T-cell (primary cell): Measurements from ENCODE around the gene SLAMF6. TPM values are rescaled to one million over a fixed set of nuclear protein-coding genes. Genes with fewer than 3 reads are reported as not detected.

ENCODE experiments used
- ATAC-seq, 4 experiments: fragments of 200-7000 bp in 3 of 4; fragments of 150-1000 bp in 1 of 4; cut with Tn5 transposase; replicated peaks in 1 of 4; 1 replicate in 3 of 4; 2 replicates in 1 of 4; pipeline ENCODE4 v1.10.0; 2021; ENCODE audit warnings: moderate library complexity in 3 of 4, mild to moderate bottlenecking in 2 of 4, moderate number of reproducible peaks in 1 of 4
- CTCF ChIA-PET, 2 donors: fragments of 300-600 bp; sonication (Branson Sonifier 250); formaldehyde crosslinking; loops; one replicate each; lab custom pipeline; 2022; ENCODE audit warnings: antibody characterized with exemption in 2 of 2; lab: Charles Lee
- POLR2A ChIA-PET, 2 donors: fragments of 300-600 bp; sonication (Branson Sonifier 250); formaldehyde crosslinking; loops; one replicate each; lab custom pipeline; 2022; ENCODE audit warnings: antibody characterized with exemption in 2 of 2; lab: Charles Lee
- DNase-seq, 35 experiments: peaks; one replicate each; pipeline versions ENCODE4 v3.0.0 to v3.0.0-alpha.2; 2013 to 2023
- H3K27ac ChIP-seq: one replicate; pipeline ENCODE4 v1.5.1; 2013; ENCODE audit warnings: low read length
- H3K27me3 ChIP-seq, 2 experiments: replicated peaks in 1 of 2; 1 replicate in 1 of 2; 2 replicates in 1 of 2; pipeline versions ENCODE4 v1.6.1 to v1.7.0; 2013; ENCODE audit warnings: low read length in 1 of 2, mixed read lengths in 1 of 2; ENCODE audit not compliant: control insufficient read depth in 2 of 2, insufficient read depth in 2 of 2; ENCODE audit errors: extremely low read depth in 1 of 2
- H3K36me3 ChIP-seq, 2 donors: 1 replicate in 1 of 2; 2 replicates in 1 of 2; pipeline versions ENCODE4 v1.6.1 to v1.7.0; 2013; ENCODE audit warnings: low read length in 1 of 2; ENCODE audit not compliant: control insufficient read depth in 2 of 2, insufficient read depth in 1 of 2; ENCODE audit errors: extremely low read depth in 1 of 2
- H3K4me1 ChIP-seq, 2 experiments: 1 replicate in 1 of 2; 2 replicates in 1 of 2; pipeline versions ENCODE4 v1.6.1 to v1.7.0; 2013; ENCODE audit warnings: low read length in 2 of 2, mixed read lengths in 1 of 2; ENCODE audit not compliant: insufficient read depth in 2 of 2, control insufficient read depth in 1 of 2; ENCODE audit errors: extremely low read depth in 1 of 2
- H3K4me3 ChIP-seq, 2 donors: 1 replicate in 1 of 2; 2 replicates in 1 of 2; pipeline versions ENCODE4 v1.5.1 to v1.7.0; 2013; ENCODE audit warnings: mild to moderate bottlenecking in 2 of 2, low read length in 1 of 2, moderate library complexity in 1 of 2; ENCODE audit not compliant: control insufficient read depth in 1 of 2; ENCODE audit errors: extremely low read depth in 1 of 2
- H3K9me3 ChIP-seq: 2 replicates; pipeline ENCODE4 v1.7.0; 2013
- H3K27ac Mint-ChIP-seq, 2 donors: one replicate each; pipeline ENCODE4 v1.8.0; 2020 to 2021; ENCODE audit warnings: mild to moderate bottlenecking in 2 of 2, mixed read lengths in 2 of 2
- H3K27me3 Mint-ChIP-seq, 2 donors: one replicate each; pipeline ENCODE4 v1.8.0; 2021 to 2022; ENCODE audit warnings: mixed read lengths in 2 of 2
- H3K36me3 Mint-ChIP-seq: one replicate; pipeline ENCODE4 v1.8.0; 2021; ENCODE audit warnings: mixed read lengths
- H3K4me1 Mint-ChIP-seq, 3 donors: one replicate each; pipeline ENCODE4 v1.8.0; 2020 to 2022; ENCODE audit warnings: mixed read lengths in 3 of 3, mild to moderate bottlenecking in 1 of 3
- H3K4me3 Mint-ChIP-seq, 3 donors: one replicate each; pipeline ENCODE4 v1.8.0; 2020 to 2022; ENCODE audit warnings: mild to moderate bottlenecking in 3 of 3, mixed read lengths in 3 of 3, moderate library complexity in 3 of 3
- H3K9me3 Mint-ChIP-seq, 3 donors: one replicate each; pipeline ENCODE4 v1.8.0; 2020 to 2022; ENCODE audit warnings: mixed read lengths in 3 of 3
- WGBS: methylation state at CpG from one replicate; pipeline ENCODE4 v1.1.5; 2013; ENCODE audit warnings: missing lambda C conversion rate; ENCODE audit not compliant: insufficient coverage; 5-methylcytosine and 5-hydroxymethylcytosine counted together
- total RNA-seq, 35 experiments: library from RNA in 6 of 35; stranded (reverse) in 6 of 35; fragments of 120-200 nt in 1 of 35; gene quantifications; one replicate each; pipeline versions ENCODE4 v1.2.1 to v1.2.4 and lab custom pipeline; 2013 to 2026

SLAMF6 gene
- total RNA-seq (10 to 100 TPM; 39.9 to 53.0 (median 47.3) TPM), total RNA-seq (lab: John Stamatoyannopoulos, UW) (44.5 to 145 (median 58.9) reads per million in 29 experiments)
- 92.2 TPM for total RNA-seq (2013)

DNA sequence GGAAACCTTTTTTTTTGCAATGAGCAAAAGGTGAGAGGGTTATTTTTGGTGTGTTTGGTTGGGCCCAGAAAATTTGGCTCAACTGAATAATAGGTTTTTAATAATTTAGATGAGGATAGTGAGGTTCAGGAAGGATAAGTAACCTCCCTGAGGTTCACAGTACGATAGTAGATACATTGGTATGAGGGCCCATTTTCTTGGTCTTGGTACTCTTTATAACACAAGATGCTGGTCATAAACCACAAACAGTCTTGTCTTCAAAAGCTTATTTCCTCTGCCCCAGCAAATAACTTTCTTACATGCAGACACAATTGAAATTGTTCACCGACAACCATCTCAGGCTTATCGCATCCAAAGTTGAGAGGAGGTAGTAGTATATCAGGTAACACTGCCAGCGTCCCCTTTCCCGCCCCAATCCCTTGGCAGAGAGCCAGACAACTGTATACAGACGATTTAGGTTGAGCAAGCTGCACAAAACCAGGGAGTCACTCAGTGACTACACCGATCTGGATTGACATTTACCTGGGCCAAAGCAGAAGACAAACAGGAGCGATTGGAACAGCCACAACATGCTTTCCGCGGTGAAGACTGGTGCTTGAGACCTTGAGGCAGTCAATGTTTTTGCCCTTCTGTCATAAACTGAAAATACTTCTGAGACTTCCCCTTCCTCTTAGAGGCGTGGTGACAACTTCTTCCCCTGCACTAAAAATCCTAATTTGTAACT lies at the start of gene SLAMF6:
Gene SLAMF6, minus strand, starts transcription at position 634 of the 724 bp plus-strand sequence. Its CDS starts 63 bp downstream, at position 571.
- Mint-ChIP-seq H3K4me3 (peak within 1 kb of the TSS; percentile 84 to 98 (median 93)), H3K27me3 (no peaks in the 10 kb centered on the region), H3K9me3 (peaks cover 9 to 23% (median 10%) of the 10 kb centered on the region in 3 donors), H3K27ac (peak within 1 kb of the TSS; percentile 94 to 97), H3K4me1 (peaks cover 66 to 77% (median 70%) of the 10 kb centered on the region in 3 donors), H3K36me3 (peaks cover 23% of the 10 kb centered on the region)
- no peaks in the 10 kb centered on the region for H3K9me3 ChIP-seq
- no peaks in the 10 kb centered on the region for H3K27me3 ChIP-seq
- CTCF ChIA-PET: interaction anchor here in 1 of 2 donors (0.6 to 1.4 kb wide), 8 partner anchors 13 to 129 kb away, joined by 3 to 6 read pairs (median 3); no protein-coding TSS in a partner anchor
- H3K36me3 ChIP-seq: no peaks in the 10 kb centered on the region
- H3K4me3 ChIP-seq: peak within 1 kb of the TSS; percentile 60 to 69
- H3K27ac ChIP-seq: peak within 1 kb of the TSS; percentile 65
- ATAC-seq: peak; percentile 76 to 87 (median 80)
- peaks cover 17 to 33% of the 10 kb centered on the region in 2 experiments for H3K4me1 ChIP-seq
- peak in 30 of 35 experiments; percentile 10 to 67 (median 27) for DNase-seq
- POLR2A ChIA-PET: interaction anchor here in 1 of 2 donors (1.0 kb wide), 2 partner anchors 10 to 96 kb away, joined by 3 to 4 read pairs; no protein-coding TSS in a partner anchor
- WGBS: 0% methylated on average over 6 of the region's 11 CpGs

DNA sequence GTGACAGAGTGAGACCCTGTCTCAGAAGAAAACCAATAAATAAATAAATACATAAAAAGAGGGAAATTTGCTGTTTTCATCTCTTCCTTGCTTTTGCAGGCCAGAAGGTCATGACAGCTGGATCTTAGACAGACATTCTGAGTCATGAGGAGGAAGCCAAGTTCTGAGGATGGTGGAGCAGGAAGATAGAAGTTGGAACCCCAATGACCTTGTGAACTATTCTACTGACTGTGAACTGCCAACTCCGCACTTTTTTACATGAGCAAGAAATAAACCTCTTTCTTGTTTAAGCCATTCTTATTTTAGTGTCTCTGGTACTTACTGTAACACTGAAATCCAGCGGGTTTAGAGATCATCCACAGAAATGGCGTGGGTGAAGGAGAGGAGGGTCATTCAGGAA lies 47.8 kb upstream of the SLAMF6 start:
- H3K4me3 Mint-ChIP-seq: peak overlapping the region in 1 of 3 donors; percentile 77
- peak overlapping the region; percentile 98 for H3K27ac Mint-ChIP-seq
- ATAC-seq: no peak
- H3K4me3 ChIP-seq: no peak overlapping the region
- peak overlapping the region; percentile 87 for H3K27ac ChIP-seq
- CTCF ChIA-PET: no interaction called here
- no peaks in the 10 kb centered on the region for H3K27me3 Mint-ChIP-seq
- no CpG with 5 or more reads among the region's 3 CpGs for WGBS
- peaks cover 0 to 8% of the 10 kb centered on the region in 2 donors for H3K36me3 ChIP-seq
- no peaks in the 10 kb centered on the region for H3K27me3 ChIP-seq
- H3K4me1 ChIP-seq: peaks cover 59 to 82% of the 10 kb centered on the region in 2 experiments
- H3K36me3 Mint-ChIP-seq: peaks cover 46% of the 10 kb centered on the region
- H3K9me3 Mint-ChIP-seq: peaks cover 0 to 12% (median 0%) of the 10 kb centered on the region in 3 donors
- no peak for DNase-seq
- peaks cover 97 to 100% (median 99%) of the 10 kb centered on the region in 3 donors for H3K4me1 Mint-ChIP-seq
- H3K9me3 ChIP-seq: no peaks in the 10 kb centered on the region
- POLR2A ChIA-PET: no interaction called here

DNA sequence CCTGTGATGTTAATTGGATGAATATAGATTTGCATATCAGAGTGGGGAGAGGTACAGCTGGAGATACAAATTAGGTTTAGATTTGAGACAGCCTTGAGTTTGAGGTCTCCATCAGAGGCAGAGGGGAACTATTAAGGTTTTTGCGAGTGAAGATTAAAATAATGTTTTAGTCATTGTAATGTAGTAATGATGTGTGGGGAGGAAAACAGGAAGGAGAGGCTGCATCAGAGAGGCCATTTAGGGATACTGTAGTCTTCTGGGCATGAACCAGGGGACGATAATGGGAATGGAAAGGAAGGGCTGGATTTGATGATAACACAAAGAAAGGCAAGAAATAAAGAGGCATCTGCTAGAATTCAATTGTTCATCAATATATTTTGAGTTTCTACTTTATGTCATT lies 46.8 kb upstream of the SLAMF6 start:
- ATAC-seq (no peak), DNase-seq (no peak)
- POLR2A ChIA-PET: interaction anchor here in 1 of 2 donors (0.7 kb wide), 1 partner anchor 323 kb away, joined by 5 read pairs; no protein-coding TSS in a partner anchor
- Histone ChIP-seq H3K27me3 (no peaks in the 10 kb centered on the region), H3K36me3 (peaks cover 0 to 8% of the 10 kb centered on the region in 2 donors), H3K9me3 (no peaks in the 10 kb centered on the region), H3K27ac (peak overlapping the region; percentile 87), H3K4me1 (peaks cover 57 to 78% of the 10 kb centered on the region in 2 experiments), H3K4me3 (no peak overlapping the region)
- Mint-ChIP-seq H3K4me3 (peak overlapping the region; percentile 1 to 77 (median 31)), H3K27ac (peak overlapping the region; percentile 98), H3K36me3 (peaks cover 50% of the 10 kb centered on the region), H3K27me3 (no peaks in the 10 kb centered on the region), H3K4me1 (peaks cover 97 to 100% (median 99%) of the 10 kb centered on the region in 3 donors), H3K9me3 (peaks cover 0 to 12% (median 0%) of the 10 kb centered on the region in 3 donors)
- 30% methylated on average over 1 of the region's 2 CpGs for whole genome bisulfite sequencing
- CTCF ChIA-PET: interaction anchor here in 1 of 2 donors (0.7 kb wide), 1 partner anchor 11 kb away, joined by 3 read pairs; no protein-coding TSS in a partner anchor

DNA sequence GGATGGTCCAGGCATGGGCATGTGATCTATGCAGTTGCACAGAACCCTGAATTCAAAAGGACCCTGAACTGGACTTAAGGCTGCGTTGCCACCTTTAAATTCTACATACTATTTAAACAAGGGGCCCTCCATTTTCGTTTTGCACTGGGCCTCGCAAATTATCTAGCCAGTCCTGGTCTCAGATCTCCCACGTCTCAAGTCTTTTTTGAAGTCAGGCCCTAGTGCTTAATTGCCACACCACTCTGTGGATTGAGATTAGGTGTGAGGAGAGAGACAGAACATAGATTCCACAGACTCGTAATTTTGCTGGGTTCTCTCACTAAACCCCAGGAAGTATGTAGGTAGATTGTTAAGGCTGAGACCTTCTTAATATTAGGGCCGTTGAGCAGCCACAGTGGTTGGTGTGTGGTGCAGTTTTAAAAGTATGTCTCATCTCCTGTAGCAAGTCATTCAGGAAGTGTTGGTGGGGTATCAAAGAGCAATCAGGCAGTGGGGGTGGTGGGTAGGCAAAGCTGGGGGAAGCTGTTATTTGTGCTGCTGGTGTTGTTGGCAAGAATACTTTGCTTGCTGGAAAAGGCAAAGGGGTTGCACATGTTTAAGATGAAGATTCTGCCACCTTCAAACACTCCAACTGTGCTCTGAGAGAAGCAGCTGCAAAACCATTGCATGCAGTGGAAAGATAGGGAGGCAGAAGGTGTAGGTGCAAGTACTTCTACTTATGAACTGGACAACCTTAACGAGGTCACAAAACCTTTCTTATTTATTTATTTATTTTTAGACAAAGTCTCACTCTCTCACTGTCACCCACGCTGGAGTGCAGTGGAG lies 45.0 kb upstream of the SLAMF6 start:
- Mint-ChIP-seq H3K9me3 (peaks cover 3 to 12% (median 3%) of the 10 kb centered on the region in 3 donors), H3K4me3 (peak overlapping the region; percentile 54 to 77 (median 69)), H3K4me1 (peaks cover 88 to 97% (median 93%) of the 10 kb centered on the region in 3 donors), H3K27ac (peak overlapping the region; percentile 98), H3K36me3 (peaks cover 55% of the 10 kb centered on the region), H3K27me3 (no peaks in the 10 kb centered on the region)
- peak; percentile 94 to 98 (median 96) for ATAC-seq
- peak overlapping the region; percentile 87 for H3K27ac ChIP-seq
- peak overlapping the region; percentile 1 to 23 for H3K4me3 ChIP-seq
- no peaks in the 10 kb centered on the region for H3K27me3 ChIP-seq
- peaks cover 56 to 67% of the 10 kb centered on the region in 2 experiments for H3K4me1 ChIP-seq
- ChIA-PET CTCF (interaction anchor here in 1 of 2 donors (0.6 to 1.4 kb wide), 3 partner anchors 10 to 39 kb away, joined by 3 read pairs; no protein-coding TSS in a partner anchor), POLR2A (no interaction called here)
- peak; percentile 43 to 84 (median 66) for DNase-seq
- 0% methylated on average over 3 of the region's 8 CpGs for WGBS
- no peaks in the 10 kb centered on the region for H3K9me3 ChIP-seq
- H3K36me3 ChIP-seq: peaks cover 0 to 13% of the 10 kb centered on the region in 2 donors

DNA sequence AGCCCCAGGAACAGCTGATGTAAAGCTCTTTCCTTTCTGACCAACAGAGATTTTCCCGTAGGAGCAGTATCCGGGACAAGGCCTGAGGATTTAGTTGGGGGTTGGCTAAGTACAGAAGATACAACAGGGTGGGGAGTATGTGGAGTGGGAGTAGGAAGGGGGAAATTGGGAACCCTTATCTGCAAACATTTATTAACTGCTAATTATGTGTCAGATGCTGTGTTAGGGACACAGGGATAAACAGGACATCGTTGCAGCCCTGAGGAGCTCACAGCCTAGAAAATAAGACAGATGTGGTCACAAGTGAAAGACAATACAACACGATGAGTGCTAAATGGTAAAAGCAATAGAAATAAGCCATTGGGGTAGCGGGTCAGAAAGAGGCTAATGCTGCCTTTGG lies 44.3 kb upstream of the SLAMF6 start:
- H3K4me1 ChIP-seq: peaks cover 56 to 62% of the 10 kb centered on the region in 2 experiments
- peak overlapping the region; percentile 87 for H3K27ac ChIP-seq
- ATAC-seq (no peak), DNase-seq (no peak)
- H3K9me3 ChIP-seq: no peaks in the 10 kb centered on the region
- POLR2A ChIA-PET: no interaction called here
- H3K27me3 ChIP-seq: no peaks in the 10 kb centered on the region
- Mint-ChIP-seq H3K27ac (peak overlapping the region; percentile 98), H3K4me3 (peak overlapping the region; percentile 9 to 77 (median 29)), H3K27me3 (no peaks in the 10 kb centered on the region), H3K4me1 (peaks cover 82 to 97% (median 93%) of the 10 kb centered on the region in 3 donors), H3K36me3 (peaks cover 58% of the 10 kb centered on the region), H3K9me3 (peaks cover 8 to 12% (median 9%) of the 10 kb centered on the region in 3 donors)
- peak overlapping the region in 1 of 2 donors; percentile 8 for H3K4me3 ChIP-seq
- peaks cover 0 to 15% of the 10 kb centered on the region in 2 donors for H3K36me3 ChIP-seq
- 33% methylated on average over 2 of the region's 5 CpGs for WGBS
- CTCF ChIA-PET: interaction anchor here in 1 of 2 donors (1.3 kb wide), 1 partner anchor 11 kb away, joined by 3 read pairs; no protein-coding TSS in a partner anchor
